HG03060 (cell line): ENCODE data around the gene ALDH7A1.
"Not testable (repeated sequence)": the region's sequence is repeated elsewhere in the genome, so short reads cannot be mapped to it uniquely, and the experiment has no call there.

ENCODE experiments used
- ATAC-seq: cut with Tn5 transposase; IDR thresholded peaks from one replicate; pipeline ENCODE4 v1.9.1; 2021; ENCODE audit warnings: low read depth, moderate number of reproducible peaks; ENCODE audit not compliant: unreplicated experiment

Gene ALDH7A1

DNA sequence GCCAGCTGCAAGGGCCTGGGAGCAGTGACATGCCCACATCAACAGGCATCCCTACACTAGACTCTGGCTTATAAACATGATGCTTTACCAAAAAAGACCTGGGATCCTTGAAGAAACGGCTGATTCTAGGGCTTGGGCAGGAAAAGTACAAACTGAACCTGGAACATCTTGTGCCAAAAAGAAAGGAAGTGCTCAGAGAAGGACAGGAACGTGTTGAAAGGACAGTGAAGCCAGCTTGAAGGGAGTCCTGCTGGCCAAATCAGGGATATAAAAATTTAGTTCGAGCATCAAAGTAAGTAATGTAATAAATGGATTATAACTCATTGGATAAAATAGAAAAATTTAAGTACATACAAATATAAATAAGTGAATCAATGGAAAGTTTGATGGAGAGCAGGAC is 58.1 kb downstream of the ALDH7A1 start:
- no peak for ATAC-seq

DNA sequence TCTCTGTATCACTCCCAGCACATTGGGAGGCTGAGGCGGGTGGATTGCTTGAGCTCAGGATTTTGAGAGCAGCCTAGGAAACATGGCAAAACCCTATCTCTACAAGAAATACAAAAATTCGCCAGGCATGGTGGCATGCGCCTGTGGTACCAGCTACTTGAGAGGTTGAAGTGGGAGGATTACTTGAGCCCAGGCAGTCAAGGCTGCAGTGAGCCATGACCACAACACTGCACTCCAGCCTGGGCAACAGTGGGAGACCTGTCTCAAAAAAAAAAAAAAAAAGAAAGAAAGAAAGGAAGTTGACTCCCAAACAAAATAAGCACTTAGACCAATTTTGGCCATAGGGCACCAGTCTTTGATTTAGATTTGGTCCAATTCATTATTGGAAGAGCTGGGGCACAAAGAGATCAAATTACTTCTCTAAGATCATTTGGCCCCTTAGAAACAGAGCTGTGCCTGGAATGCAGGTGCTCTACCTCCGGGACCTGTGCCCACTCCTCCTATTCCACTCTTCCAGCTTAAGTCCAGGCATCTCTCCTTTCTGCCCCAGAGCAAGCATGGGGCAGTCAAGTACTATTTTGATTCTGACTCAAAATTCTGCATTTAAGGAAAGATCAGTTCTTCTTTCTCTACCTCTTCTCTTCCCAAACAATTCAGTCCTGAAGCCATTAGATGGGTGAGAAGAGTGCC is 59.0 kb downstream of the ALDH7A1 start:
- ATAC-seq: no peak

DNA sequence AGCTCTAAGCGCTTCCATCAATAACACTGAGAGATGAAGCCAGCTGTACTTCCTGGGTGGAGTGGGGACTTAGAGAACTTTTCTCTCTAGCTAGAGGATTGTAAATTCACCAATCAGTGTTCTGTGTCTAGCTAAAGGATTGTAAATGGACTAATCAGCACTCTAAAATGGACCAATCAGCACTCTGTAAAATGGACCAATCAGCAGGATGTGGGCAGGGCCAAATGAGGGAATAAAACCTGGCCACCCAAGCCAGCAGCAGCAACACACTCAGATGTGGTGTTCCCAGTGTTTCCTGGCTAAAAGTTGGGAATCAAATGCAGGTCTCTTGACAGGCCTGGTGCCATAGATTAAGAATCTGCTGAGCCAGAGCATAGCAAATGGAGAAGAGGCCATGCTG is 60.5 kb downstream of the ALDH7A1 start:
- no peak for ATAC-seq

DNA sequence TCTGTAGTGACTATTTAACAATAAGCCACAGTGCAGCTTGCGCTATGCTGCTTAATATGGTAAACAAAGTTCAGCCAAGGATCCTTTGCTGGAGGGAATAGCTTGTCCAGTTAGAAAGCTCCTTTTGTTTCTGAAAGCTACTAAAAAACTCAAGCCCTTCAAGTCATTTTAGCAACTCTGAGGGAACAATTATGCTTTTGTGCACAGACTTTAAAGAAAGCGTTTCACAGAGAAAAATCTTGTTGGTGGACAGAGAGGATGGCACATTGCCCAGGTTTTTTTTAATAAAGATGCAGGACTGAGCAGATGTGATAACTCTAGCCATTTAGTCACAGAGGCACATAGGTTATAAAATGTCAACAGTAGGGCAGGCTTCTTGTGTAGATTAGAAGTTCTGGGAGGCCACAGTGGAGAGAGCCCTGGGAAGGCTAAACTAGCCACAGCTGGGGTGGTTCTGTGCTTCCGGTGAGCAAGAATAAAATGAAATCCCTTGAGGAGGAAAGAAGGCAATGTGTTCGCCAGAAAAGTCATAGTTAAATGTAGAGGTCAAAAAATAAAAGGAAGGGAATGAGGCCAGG is 63.4 kb downstream of the ALDH7A1 start:
- ATAC-seq: no peak

DNA sequence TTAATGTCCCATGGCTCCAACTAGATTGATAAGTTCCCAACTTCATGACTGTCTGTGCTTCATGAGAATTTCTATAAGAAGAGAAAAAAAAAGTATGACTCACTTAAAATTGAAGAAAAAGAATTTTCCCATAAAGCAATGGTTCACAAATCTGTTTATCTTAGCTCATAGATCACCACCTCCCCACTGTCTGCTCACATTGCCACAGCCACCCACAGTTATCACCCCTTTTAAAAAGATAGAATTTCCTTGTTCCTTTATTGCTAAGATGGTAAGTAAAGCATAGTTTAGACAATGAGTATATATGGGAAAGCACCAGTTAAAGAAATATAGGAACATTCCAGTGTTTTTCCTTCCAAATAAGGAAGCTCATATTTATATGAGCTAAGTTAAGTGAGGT is 67.1 kb downstream of the ALDH7A1 start:
- ATAC-seq: no peak

DNA sequence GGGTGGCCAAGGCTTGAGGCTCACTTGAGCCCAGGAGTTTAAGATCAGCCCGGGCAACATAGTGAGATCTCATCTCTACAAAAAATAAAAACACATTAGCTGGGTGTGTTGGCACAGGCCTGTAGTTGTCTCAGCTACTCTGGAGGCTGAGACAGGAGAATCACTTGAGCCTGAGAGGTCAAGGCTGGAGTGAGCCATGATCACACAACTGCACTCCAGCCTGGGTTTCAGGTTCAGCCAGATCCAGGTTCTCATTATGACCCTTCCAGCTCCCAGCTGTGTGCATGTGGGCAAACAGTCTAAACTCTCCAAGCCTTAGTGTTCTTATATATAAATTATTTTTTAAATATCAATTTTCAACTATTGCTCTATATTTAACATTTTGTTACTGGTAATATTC is 67.9 kb downstream of the ALDH7A1 start:
- no peak for ATAC-seq

DNA sequence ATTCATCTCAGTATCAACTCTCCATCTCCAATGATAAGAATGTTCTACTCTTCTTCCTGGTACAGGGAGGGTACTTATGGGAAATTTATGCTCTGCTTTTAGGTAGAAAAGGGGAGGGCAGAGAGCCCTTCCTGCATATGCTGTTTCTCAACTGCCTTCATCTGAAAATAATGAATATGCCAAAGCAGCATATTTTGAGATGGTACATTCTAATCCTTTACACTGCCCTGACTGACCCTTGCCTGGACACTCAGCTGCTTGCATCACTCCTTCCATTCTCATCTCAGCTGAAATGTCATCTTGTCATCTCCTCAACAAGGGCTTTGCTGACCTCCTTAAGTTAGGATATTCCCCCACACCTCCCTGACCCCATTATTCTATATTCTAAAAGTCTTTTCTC is 68.5 kb downstream of the ALDH7A1 start:
- no peak for ATAC-seq

DNA sequence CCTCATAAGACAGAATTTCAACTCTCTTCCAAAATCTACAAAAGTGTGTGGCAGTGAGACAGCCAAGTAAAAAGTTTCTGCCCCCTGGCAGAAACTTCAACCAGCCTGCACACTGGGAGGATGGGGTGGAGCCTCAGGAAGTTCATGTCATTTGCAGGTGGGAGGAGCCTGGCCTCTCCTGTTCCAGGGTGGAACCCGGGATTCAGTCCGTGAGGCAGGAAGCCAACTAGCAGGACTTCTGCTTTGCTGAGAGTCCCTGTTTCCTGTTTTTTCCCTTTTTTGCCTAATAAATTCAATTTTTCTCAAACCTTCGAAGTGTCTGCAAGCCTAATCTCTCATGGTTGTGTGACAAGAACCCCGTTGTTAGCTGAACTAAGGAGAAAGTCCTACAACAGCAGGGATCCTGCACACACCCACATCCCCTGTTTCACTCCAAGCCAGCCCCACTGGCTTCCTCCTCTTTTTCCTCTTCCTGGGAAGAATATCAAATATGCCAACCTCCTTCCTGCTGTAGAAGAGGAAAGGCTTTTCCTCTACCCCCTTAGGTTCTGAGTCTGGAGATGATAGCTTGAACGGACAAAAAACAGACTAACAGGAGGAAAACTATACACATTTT is 69.3 kb downstream of the ALDH7A1 start:
- ATAC-seq: no peak

DNA sequence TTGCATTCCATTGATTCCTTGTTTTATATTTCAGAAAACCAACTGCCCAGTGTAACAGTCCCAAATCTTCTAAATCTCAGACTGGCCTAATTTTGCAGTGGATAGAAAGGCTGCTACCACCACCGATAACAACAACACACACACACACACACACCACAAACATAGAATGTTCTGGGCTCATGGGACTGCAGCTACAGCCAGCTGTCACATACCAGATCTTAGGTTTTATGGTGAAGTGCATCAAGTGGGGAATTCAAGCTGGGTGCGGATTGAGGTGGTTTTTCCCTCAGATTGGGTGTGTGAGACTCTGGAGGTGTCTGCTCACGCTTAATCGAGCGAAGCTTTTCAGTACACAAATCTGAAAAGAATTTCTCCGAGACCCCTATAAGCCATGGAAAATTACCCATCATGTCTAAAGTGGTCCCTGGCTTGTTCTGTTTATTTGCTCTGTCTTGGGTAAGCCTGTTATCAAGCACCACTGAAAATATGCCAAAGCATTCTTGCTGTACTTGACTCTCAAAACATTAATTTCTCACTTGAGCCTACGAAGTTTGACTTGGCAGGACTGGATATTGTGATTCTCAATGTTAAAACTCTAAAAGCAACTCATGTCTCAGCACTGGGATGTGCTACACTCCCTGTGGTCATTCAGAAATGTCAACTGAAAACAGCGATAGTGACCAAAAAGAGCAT is 71.1 kb downstream of the ALDH7A1 start:
- ATAC-seq: no peak

DNA sequence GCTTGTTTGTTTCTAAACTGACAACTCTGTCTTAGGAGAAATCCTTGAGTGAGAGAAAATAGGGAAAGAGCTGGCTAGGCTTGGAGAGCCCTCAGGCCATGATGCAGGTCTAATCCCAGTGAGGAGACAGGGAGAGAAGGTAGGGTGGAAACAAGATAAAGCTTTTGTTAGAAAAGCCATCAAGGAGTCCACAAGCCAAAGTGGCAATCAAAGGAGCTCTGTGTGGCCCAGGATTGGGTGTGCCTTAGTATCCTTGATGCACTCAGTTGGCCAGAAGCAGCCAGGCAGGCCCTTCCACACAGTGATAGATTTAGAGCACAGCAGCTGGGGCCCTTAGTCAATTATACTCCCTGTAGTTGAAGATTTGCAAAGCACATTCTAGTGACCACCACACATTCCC is 73.9 kb downstream of the ALDH7A1 start:
- ATAC-seq: no peak

DNA sequence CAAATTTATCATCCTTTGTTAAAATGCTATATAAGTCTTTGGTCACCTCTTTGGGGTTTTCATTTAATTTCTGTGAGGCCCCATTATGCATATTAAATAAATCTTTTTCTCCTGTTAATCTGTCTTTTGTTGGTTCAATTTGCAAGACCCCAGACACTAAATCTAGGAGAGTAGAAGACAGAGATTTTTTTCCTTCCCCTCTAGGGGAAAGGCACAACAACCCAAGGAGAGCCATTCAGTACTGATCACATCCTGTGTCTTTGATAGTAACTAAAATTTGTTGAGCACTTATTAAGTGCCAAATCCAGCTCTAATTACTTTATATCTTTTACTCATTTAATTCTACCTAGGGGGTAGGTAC is 74.4 kb downstream of the ALDH7A1 start:
- no peak for ATAC-seq

DNA sequence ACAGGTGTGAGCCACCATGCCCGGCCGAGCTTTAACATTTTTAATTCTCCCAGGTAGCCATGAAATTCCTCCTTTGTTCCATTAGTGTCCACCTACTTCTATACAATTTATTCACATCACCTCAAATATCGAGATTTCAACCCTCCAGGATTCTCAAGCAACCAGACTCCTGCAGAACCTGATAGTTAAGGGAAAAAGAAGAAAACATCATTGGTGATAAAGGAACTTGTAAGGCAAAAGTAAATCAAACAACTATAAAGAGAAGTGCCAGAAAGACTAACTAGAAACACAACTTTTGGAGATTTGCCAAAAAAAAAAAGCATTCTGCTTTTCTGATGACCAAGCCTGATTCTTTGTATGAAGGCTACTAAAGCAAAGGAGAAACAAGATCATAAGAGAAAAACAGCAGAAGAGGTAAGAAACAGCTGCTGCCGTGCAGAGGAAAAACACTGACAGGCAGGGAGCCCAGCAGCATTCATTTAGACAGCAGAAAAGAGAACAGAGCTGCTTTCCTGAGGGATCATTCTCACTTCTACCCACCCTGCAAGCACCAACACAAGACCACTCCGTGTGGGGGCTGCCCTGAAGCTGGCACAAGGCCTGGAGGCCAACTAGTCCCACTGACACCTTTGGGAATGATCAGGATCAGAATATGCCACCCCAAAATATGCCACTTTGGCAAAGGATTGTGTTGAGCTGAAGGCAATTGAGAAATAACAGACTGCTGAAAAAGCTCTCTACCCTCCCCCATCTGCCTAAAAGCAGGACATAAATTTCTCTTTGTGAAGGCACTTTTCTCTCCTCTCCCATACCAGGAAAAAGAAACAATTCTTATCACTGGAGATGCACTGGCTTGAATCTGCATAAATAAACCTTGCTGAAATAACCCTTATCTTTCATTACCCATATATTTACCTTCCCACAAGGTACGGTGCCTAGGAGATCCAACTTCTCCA is 75.1 kb downstream of the ALDH7A1 start:
- no peak for ATAC-seq

DNA sequence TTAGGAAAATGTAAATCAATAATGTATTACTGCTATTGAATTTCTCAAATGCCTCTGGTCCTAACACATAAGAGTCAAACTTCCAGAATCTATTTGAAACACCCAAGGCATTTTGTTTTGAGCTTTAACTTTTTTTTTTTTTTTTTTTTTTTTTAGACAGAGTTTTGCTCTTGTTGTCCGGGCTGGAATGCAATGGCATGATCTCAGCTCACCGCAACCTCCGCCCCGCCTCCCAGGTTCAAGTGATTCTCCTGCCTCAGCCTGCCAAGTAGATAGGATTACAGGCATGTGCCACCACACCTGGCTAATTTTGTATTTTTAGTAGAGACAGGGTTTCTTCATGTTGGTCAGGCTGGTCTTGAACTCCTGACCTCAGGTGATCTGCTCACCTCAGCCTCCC is 75.8 kb downstream of the ALDH7A1 start:
- ATAC-seq: not testable (repeated sequence)

DNA sequence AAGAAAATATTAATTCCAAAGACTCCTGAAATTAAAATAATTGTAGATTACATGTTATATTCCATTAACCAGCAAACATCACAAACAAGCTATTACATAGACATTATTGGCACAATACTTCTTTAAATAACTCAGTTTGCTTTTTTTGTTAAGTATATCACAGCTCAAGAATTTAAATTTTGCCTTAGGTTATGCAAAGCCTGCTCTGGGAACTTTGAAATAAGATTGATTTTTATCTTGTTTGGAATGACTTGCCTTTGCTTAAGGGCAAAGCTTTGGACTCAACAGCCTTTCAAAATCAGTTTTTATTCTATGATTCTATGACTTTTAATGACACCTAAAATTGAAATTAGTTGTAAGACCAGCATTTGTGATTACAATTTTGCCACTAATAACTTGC is 78.2 kb downstream of the ALDH7A1 start:
- ATAC-seq: no peak

DNA sequence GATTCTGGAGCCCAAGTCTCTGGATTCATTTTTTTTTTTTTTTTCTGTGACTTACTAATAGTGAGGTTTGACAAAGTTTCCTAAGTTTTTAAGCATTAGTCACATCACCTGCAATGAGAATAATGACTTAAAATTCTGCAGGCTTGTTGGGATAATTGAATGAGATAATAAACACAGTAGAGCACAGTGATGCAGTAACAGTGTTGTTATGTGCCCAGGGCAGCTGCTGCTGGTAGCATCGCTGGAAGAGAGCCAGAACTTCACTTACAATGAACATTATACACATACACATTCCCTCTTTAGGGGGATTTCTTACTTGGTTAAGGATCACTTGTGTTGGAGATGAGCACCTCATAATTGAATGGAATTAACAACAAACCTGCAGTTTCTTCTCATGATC is 78.9 kb downstream of the ALDH7A1 start:
- no peak for ATAC-seq

DNA sequence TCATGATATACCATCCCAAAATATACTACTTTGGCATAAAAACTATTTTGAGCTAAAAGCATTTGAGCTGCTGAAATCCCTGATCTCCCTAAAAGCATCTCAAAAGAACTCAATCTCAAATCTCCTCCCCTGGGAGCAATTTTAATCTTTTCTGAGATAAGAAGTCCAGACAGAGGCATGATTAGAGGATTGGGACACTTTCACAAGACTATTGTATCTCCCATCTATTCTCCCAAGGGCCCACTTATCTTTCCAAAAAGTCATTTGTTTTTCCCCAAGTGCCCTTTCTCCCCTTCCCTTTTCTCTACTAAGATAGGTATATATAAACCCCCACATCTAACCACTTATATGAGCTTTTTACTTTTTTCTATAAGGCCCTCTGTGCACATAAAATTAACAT is 79.7 kb downstream of the ALDH7A1 start:
- ATAC-seq: no peak

DNA sequence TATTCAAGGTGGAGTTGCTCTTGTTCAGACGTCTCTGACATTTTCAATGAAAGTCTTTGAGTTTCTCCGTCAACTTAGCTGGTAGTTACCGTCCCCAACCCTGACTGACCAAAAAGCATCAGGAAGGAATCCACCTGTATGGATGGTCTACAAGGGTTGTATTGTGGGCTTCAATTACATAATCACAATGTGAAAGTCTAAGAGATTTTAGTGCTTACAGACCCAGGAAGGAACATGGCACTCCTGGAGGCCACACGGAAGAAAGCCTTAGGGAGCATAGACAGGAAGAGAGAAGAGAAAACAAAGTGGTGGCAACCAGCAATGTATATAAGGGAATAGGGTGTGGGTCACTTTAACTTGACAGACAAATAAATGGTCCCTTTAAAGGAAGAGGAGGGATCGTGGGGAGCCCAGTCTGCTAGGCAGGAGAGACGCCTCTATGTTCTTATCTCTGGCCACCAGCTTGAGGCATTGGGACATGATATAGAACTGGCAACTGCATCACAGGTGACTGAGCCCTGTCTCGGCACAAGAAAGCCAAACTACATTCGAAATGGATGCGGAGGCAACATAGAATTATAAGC is 80.4 kb downstream of the ALDH7A1 start:
- no peak for ATAC-seq

DNA sequence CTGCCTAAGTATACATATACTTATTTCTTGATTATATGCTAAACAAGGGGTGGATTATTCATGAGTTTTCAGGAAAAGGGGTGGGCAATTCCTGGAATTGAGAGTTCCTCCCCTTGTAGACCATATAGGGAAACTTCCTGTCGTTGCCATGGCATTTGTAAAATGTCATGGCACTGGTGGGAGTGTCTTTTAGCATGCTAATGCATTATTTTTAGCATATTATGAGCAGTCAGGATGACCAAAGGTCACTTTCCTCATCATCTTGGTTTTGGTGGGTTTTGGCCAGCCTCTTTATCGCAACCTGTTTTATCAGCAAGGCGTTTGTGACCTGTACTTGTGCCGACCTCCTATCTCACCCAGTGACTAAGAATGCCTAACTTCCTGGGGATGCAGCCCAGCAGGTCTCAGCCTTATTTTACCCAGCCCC is 80.9 kb downstream of the ALDH7A1 start:
- ATAC-seq: no peak

DNA sequence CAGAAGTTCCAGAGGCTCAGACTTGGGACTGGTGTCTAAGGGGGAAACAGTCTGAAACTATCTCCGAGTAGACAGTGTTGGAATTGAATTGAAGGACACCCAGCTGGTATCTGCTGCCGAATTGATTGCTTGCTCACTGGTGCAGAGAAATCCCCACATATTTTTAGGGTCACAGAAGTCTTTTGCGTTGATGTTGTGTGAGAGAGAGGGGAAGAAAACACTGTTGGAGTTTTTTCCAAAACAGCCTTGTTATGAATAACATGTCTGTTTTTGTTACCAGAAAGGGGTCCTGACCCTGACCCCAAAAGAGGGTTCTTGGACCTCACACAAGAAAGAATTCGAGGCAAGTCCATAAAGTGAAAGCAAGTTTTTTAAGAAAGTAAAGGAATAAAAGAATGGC is 81.3 kb downstream of the ALDH7A1 start:
- no peak for ATAC-seq

DNA sequence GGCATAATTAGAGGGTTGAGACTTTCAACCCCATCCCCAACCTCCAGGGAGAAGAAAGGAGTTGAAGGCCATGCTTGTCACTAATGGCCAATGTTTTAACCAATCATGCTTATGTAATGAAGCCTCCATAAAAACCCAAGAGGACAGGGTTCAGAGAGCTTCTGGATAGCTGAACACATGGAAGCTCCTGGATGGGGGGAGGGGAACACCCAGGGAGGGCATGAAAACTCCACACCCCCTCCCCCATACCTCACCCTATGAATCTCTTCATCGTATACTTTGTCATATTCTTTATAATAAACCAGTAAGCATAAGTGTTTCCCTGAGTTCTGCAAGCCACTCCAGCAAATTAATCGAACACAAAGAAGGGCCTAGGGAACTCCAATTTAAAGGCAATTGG is 81.7 kb downstream of the ALDH7A1 start:
- no peak for ATAC-seq
